SK-N-SH (cell line): ENCODE data around the gene THAP6.

Source experiments
- CTCF ChIP-seq: fragments of 200-600 bp; sonication (generic); IDR thresholded peaks from 2 replicates; pipeline ENCODE4 v1.6.1; 2017; ENCODE audit warnings: antibody characterized with exemption, mild to moderate bottlenecking, moderate library complexity
- EZH2phosphoT487 ChIP-seq: fragments of 200-600 bp; sonication (generic); IDR thresholded peaks from 2 replicates; pipeline ENCODE4 v1.6.1; 2017; ENCODE audit warnings: low read depth, mixed run types, mild to moderate bottlenecking, antibody characterized with exemption, moderate library complexity, borderline replicate concordance
- NRF1 ChIP-seq: IDR thresholded peaks from 2 replicates; pipeline ENCODE4 v1.6.1; 2012; ENCODE audit warnings: low read depth, mild to moderate bottlenecking, low read length
- RXRA ChIP-seq: IDR thresholded peaks from 2 replicates; pipeline ENCODE4 v1.4.0; 2012; ENCODE audit warnings: low read depth, mild to moderate bottlenecking, borderline replicate concordance
- ZBTB33 ChIP-seq: IDR thresholded peaks from 2 replicates; pipeline ENCODE4 v1.4.0; 2012; ENCODE audit warnings: low read depth, borderline replicate concordance

- no peak for TF ChIP-seq NRF1
- TF ChIP-seq RXRA: no peak
- no peak for TF ChIP-seq CTCF
- no peak for TF ChIP-seq EZH2phosphoT487
- no peak for TF ChIP-seq ZBTB33
Measured at GRCh38 chr4:75498041-75498440, 16.2 kb upstream of the THAP6 start.
